HEK293 (cell line): ENCODE results near the gene SETD7.

Experiments used
- FEZF1 ChIP-seq: fragments of 450-650 bp; formaldehyde crosslinking; IDR thresholded peaks from 2 replicates; pipeline ENCODE4 v1.5.1; 2016; ENCODE audit warnings: missing biosample characterization, missing genetic modification characterization
- HOXD13 ChIP-seq: sonication (generic); formaldehyde crosslinking; IDR thresholded peaks from 2 replicates; pipeline ENCODE4 v1.8.0; 2022; ENCODE audit warnings: missing genetic modification reagents, borderline replicate concordance
- KLF9 ChIP-seq: fragments of 450-650 bp; formaldehyde crosslinking; IDR thresholded peaks from 2 replicates; pipeline ENCODE4 v1.5.1; 2016; ENCODE audit warnings: missing biosample characterization, missing genetic modification characterization, low read depth
- OVOL3 ChIP-seq: fragments of 450-650 bp; formaldehyde crosslinking; IDR thresholded peaks from 2 replicates; pipeline ENCODE4 v1.5.1; 2016; ENCODE audit warnings: missing biosample characterization, missing genetic modification characterization
- PRDM1 ChIP-seq: fragments of 450-650 bp; formaldehyde crosslinking; IDR thresholded peaks from 2 replicates; pipeline ENCODE4; 2016; ENCODE audit warnings: missing biosample characterization, missing genetic modification characterization
- SALL2 ChIP-seq: fragments of 450-650 bp; formaldehyde crosslinking; IDR thresholded peaks from 2 replicates; pipeline ENCODE4 v1.5.0; 2017; ENCODE audit warnings: missing biosample characterization, mild to moderate bottlenecking, missing genetic modification characterization, borderline replicate concordance
- ZNF549 ChIP-seq: fragments of 450-650 bp; IDR thresholded peaks from 2 replicates; pipeline ENCODE4 v1.5.1; 2018; ENCODE audit warnings: missing biosample characterization, missing genetic modification characterization, mild to moderate bottlenecking, inconsistent platforms, moderate library complexity
- ZNF596 ChIP-seq: fragments of 450-650 bp; IDR thresholded peaks from 2 replicates; pipeline ENCODE4 v1.5.0; 2018; ENCODE audit warnings: missing biosample characterization, mild to moderate bottlenecking, missing genetic modification characterization, moderate library complexity
- ZNF701 ChIP-seq: fragments of 450-650 bp; formaldehyde crosslinking; IDR thresholded peaks from 2 replicates; pipeline ENCODE4 v1.5.1; 2016; ENCODE audit warnings: missing biosample characterization, missing genetic modification characterization
- ZNF785 ChIP-seq: fragments of 450-650 bp; formaldehyde crosslinking; IDR thresholded peaks from 2 replicates; pipeline ENCODE4 v1.5.1; 2016; ENCODE audit warnings: missing biosample characterization, missing genetic modification characterization
- ZNF843 ChIP-seq: fragments of 450-650 bp; formaldehyde crosslinking; IDR thresholded peaks from 2 replicates; pipeline ENCODE4 v1.5.1; 2016; ENCODE audit warnings: missing biosample characterization, missing genetic modification characterization
- TF ChIP-seq, protein P1 (sequence below): fragments of 450-650 bp; formaldehyde crosslinking; IDR thresholded peaks from 2 replicates; pipeline ENCODE4 v1.5.1; 2016; ENCODE audit warnings: missing biosample characterization, missing genetic modification characterization

DNA sequence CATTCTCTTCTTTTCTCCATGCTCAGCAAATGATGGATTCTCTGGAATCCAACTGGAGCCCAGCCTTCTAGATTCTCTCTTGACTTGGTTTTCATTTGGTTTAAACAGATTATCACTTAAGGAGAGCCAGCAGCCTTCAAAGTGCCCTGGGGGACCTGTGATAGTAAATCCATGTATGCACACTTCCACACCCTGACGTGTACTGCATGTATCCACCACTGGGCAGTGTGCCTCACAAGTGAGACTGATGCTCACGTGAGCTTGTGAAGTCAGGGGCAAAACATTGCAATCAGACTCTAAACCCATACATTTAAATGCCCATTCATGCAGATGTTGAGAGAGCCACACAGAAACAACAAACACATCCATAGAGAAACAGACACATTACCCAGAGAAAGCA lies 28.0 kb upstream of the SETD7 start:
- TF ChIP-seq ZNF785 (tag by site-specific recombination) (no peak), ZNF701 (tag by site-specific recombination) (no peak), ZNF549 (no peak), SALL2 (tag by site-specific recombination) (no peak), KLF9 (tag by site-specific recombination) (no peak), PRDM1 (no peak), HOXD13 (no peak), OVOL3 (tag by site-specific recombination) (no peak), ZNF596 (tag by site-specific recombination) (no peak), ZNF843 (tag by site-specific recombination) (no peak), FEZF1 (no peak)
- TF ChIP-seq, protein P1, sequence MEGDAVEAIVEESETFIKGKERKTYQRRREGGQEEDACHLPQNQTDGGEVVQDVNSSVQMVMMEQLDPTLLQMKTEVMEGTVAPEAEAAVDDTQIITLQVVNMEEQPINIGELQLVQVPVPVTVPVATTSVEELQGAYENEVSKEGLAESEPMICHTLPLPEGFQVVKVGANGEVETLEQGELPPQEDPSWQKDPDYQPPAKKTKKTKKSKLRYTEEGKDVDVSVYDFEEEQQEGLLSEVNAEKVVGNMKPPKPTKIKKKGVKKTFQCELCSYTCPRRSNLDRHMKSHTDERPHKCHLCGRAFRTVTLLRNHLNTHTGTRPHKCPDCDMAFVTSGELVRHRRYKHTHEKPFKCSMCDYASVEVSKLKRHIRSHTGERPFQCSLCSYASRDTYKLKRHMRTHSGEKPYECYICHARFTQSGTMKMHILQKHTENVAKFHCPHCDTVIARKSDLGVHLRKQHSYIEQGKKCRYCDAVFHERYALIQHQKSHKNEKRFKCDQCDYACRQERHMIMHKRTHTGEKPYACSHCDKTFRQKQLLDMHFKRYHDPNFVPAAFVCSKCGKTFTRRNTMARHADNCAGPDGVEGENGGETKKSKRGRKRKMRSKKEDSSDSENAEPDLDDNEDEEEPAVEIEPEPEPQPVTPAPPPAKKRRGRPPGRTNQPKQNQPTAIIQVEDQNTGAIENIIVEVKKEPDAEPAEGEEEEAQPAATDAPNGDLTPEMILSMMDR (tag by site-specific recombination), result no peak
